Neural progenitor cell (in vitro differentiated cells): ENCODE data around the gene CYP4F3. TPM values are rescaled to one million over a fixed set of nuclear protein-coding genes. Genes with fewer than 3 reads are reported as not detected.

Experiments used
- DNase-seq: peaks from one replicate; pipeline ENCODE4 v3.0.0-alpha.2; 2016; ENCODE audit warnings: low spot score
- H2AFZ ChIP-seq: fragments of 200-600 bp; sonication (generic); replicated peaks from 2 replicates; pipeline ENCODE4 v1.6.1; 2016; ENCODE audit warnings: antibody characterized with exemption
- H3F3A ChIP-seq: fragments of 200-600 bp; sonication (generic); 2 replicates; pipeline ENCODE4 v1.6.1; 2016; ENCODE audit warnings: antibody characterized with exemption, low read depth
- H3K27ac ChIP-seq: fragments of 200-600 bp; sonication (generic); 2 replicates; pipeline ENCODE4 v1.5.1; 2016; ENCODE audit warnings: mild to moderate bottlenecking
- H3K27me3 ChIP-seq: fragments of 200-600 bp; sonication (generic); 2 replicates; pipeline ENCODE4 v1.6.1; 2016; ENCODE audit warnings: mild to moderate bottlenecking, moderate library complexity
- H3K36me3 ChIP-seq: fragments of 200-600 bp; sonication (generic); 2 replicates; pipeline ENCODE4 v1.5.1; 2016
- H3K4me1 ChIP-seq: fragments of 200-600 bp; sonication (generic); 2 replicates; pipeline ENCODE4 v1.6.1; 2016; ENCODE audit warnings: mixed run types
- H3K4me2 ChIP-seq: fragments of 200-600 bp; sonication (generic); 2 replicates; pipeline ENCODE4 v1.6.1; 2016
- H3K4me3 ChIP-seq: fragments of 200-600 bp; sonication (generic); 2 replicates; pipeline ENCODE4 v1.5.1; 2016
- H3K79me2 ChIP-seq: fragments of 200-600 bp; sonication (generic); 2 replicates; pipeline ENCODE4 v1.6.1; 2016; ENCODE audit warnings: low read depth
- H3K9ac ChIP-seq: fragments of 200-600 bp; sonication (generic); 2 replicates; pipeline ENCODE4 v1.6.1; 2016
- H3K9me3 ChIP-seq: fragments of 200-600 bp; sonication (generic); 2 replicates; pipeline ENCODE4 v1.5.1; 2016; ENCODE audit warnings: low read depth
- H4K20me1 ChIP-seq: fragments of 200-600 bp; sonication (generic); 2 replicates; pipeline ENCODE4 v1.6.1; 2016; ENCODE audit warnings: low read depth
- H3K27ac Mint-ChIP-seq: 3 replicates; pipeline ENCODE4 v1.8.0; 2021; ENCODE audit warnings: mixed read lengths
- H3K27me3 Mint-ChIP-seq: 2 replicates; pipeline ENCODE4 v1.8.0; 2022; ENCODE audit warnings: low read depth, mild to moderate bottlenecking, inconsistent platforms, moderate library complexity, mixed read lengths; ENCODE audit not compliant: insufficient read depth
- H3K36me3 Mint-ChIP-seq: 3 replicates; pipeline ENCODE4 v1.8.0; 2021; ENCODE audit warnings: mixed read lengths
- H3K4me1 Mint-ChIP-seq: 3 replicates; pipeline ENCODE4 v1.8.0; 2021; ENCODE audit warnings: mixed read lengths
- H3K4me3 Mint-ChIP-seq: 3 replicates; pipeline ENCODE4 v1.8.0; 2021; ENCODE audit warnings: mild to moderate bottlenecking, moderate library complexity, mixed read lengths
- H3K9me3 Mint-ChIP-seq: 3 replicates; pipeline ENCODE4 v1.8.0; 2020; ENCODE audit warnings: mixed read lengths
- CTCF ChIP-seq: fragments of 200-600 bp; sonication (generic); IDR thresholded peaks from 2 replicates; pipeline ENCODE4 v1.5.1; 2017; ENCODE audit warnings: antibody characterized with exemption, mild to moderate bottlenecking
- EZH2 ChIP-seq: fragments of 200-600 bp; sonication (generic); IDR thresholded peaks from 2 replicates; pipeline ENCODE4 v1.6.1; 2017; ENCODE audit warnings: antibody characterized with exemption, mild to moderate bottlenecking, moderate library complexity
- EZH2phosphoT487 ChIP-seq: fragments of 200-600 bp; sonication (generic); IDR thresholded peaks from 2 replicates; pipeline ENCODE4 v1.6.1; 2017; ENCODE audit warnings: antibody characterized with exemption
- total RNA-seq: library from RNA; depleted of rRNA; stranded (reverse); fragments of >200 nt; gene quantifications from 2 replicates; pipeline ENCODE4 v1.2.3, GENCODE V29; 2015; ENCODE audit warnings: low replicate concordance

Gene CYP4F3
- total RNA-seq, 1 donor from 2014 or later = not detected

DNA sequence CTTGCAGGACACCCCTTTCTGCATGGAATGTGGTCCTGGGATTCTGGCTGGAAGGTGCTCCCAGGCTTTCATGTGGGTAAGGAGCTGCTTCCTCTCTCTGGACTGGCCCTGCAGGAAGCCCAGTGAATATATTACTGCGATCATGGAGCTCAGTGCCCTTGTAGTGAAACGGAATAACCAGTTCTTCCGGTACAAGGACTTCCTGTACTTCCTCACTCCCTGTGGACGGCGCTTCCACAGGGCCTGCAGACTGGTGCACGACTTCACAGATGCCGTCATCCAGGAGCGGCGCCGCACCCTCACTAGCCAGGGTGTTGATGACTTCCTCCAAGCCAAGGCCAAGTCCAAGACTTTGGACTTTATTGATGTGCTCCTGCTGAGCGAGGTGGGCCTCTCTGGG, 17.7 kb upstream of the CYP4F3 start:
- Mint-ChIP-seq H3K4me3 (no peak overlapping the region), H3K4me1 (no peaks in the 10 kb centered on the region), H3K27me3 (peaks cover 5% of the 10 kb centered on the region), H3K9me3 (peaks cover 20% of the 10 kb centered on the region), H3K27ac (no peak overlapping the region), H3K36me3 (no peaks in the 10 kb centered on the region)
- no peak for TF ChIP-seq CTCF
- TF ChIP-seq EZH2phosphoT487 = no peak
- TF ChIP-seq EZH2 = no peak
- peaks cover 7% of the 10 kb centered on the region for H3K9me3 ChIP-seq
- H3K27ac ChIP-seq = no peak overlapping the region
- H3K4me1 ChIP-seq = no peaks in the 10 kb centered on the region
- H3K4me2 ChIP-seq = no peak overlapping the region
- no peak overlapping the region for H2AFZ ChIP-seq
- no peaks in the 10 kb centered on the region for H3K79me2 ChIP-seq
- DNase-seq = no peak
- no peaks in the 10 kb centered on the region for H4K20me1 ChIP-seq
- no peaks in the 10 kb centered on the region for H3K27me3 ChIP-seq
- H3F3A ChIP-seq = no peaks in the 10 kb centered on the region
- H3K4me3 ChIP-seq = no peak overlapping the region
- H3K36me3 ChIP-seq = no peaks in the 10 kb centered on the region
- no peak overlapping the region for H3K9ac ChIP-seq

DNA sequence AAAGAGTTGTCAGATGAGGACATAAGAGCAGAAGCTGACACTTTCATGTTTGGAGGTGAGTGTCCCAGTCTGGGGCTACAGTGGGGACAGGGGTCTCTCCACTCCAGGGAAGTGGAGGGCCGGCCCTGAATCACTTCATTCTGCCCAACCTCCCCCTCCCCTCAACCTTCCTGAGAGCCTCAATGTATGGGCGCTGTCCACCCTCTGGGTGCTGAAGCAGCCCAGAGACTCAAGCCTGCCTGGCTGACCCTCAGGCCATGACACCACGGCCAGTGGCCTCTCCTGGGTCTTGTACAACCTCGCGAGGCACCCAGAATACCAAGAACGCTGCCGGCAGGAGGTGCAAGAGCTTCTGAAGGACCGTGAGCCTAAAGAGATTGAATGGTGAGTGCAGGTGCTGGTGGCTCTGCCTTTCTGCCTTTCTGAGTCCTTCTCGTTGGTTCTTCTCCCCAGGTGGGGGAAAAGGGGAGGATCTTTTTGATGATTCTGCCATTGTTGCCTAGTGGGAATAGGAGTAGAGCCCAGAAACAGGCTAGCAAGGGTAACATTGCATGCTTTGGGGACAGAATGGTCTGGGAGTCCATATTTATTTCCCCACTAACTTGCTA, 16.9 kb upstream of the CYP4F3 start:
- H3K36me3 ChIP-seq = no peaks in the 10 kb centered on the region
- H3K9ac ChIP-seq = no peak overlapping the region
- TF ChIP-seq EZH2phosphoT487 = no peak
- no peak for TF ChIP-seq EZH2
- no peak for TF ChIP-seq CTCF
- H3K27ac ChIP-seq = no peak overlapping the region
- peaks cover 7% of the 10 kb centered on the region for H3K9me3 ChIP-seq
- Mint-ChIP-seq H3K36me3 (no peaks in the 10 kb centered on the region), H3K27me3 (peaks cover 2% of the 10 kb centered on the region), H3K4me1 (no peaks in the 10 kb centered on the region), H3K9me3 (peaks cover 15% of the 10 kb centered on the region), H3K27ac (no peak overlapping the region), H3K4me3 (no peak overlapping the region)
- H3K79me2 ChIP-seq = no peaks in the 10 kb centered on the region
- no peak overlapping the region for H3K4me3 ChIP-seq
- no peaks in the 10 kb centered on the region for H3K27me3 ChIP-seq
- H2AFZ ChIP-seq = no peak overlapping the region
- H4K20me1 ChIP-seq = no peaks in the 10 kb centered on the region
- no peak overlapping the region for H3K4me2 ChIP-seq
- no peak for DNase-seq
- H3K4me1 ChIP-seq = no peaks in the 10 kb centered on the region
- H3F3A ChIP-seq = no peaks in the 10 kb centered on the region

DNA sequence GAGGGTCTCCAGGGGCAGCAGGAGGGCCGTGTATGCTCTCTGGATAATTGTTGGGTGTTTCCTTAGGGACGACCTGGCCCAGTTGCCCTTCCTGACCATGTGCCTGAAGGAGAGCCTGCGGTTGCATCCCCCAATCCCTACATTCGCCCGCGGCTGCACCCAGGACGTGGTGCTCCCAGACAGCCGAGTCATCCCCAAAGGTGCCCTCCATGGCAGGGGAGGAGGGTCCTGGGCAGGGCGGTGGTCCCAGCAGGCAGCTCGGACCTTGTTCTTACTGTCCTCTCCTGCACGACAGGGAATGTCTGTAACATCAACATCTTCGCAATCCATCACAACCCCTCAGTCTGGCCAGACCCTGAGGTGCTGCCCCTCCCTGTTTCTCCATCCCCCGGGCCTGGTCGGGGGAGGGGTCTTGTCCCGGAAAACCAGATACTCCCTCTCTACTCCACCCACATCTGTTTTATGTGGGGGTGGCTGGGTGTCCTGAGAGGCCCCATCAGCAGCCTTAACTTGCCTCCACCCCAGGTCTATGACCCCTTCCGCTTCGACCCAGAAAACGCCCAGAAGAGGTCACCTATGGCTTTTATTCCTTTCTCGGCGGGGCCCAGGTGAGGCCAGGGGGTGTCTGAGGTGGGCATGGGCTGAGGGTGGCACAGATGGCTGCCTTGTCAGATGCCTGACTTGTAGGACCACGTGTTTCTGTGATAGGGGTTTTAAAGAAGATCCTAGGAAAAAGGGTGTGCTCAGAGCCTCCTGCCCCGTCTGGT, 12.3 kb upstream of the CYP4F3 start:
- no peak for DNase-seq
- Histone ChIP-seq H3K9ac (no peak overlapping the region), H3K4me1 (no peaks in the 10 kb centered on the region), H3K9me3 (peaks cover 18% of the 10 kb centered on the region), H3K27me3 (no peaks in the 10 kb centered on the region), H2AFZ (no peak overlapping the region), H3F3A (no peaks in the 10 kb centered on the region), H3K27ac (no peak overlapping the region), H3K36me3 (no peaks in the 10 kb centered on the region), H3K4me3 (no peak overlapping the region), H3K79me2 (no peaks in the 10 kb centered on the region), H4K20me1 (no peaks in the 10 kb centered on the region), H3K4me2 (no peak overlapping the region)
- no peaks in the 10 kb centered on the region for H3K27me3 Mint-ChIP-seq
- peaks cover 2% of the 10 kb centered on the region for H3K9me3 Mint-ChIP-seq
- no peak overlapping the region for H3K27ac Mint-ChIP-seq
- TF ChIP-seq CTCF = no peak
- no peaks in the 10 kb centered on the region for H3K36me3 Mint-ChIP-seq
- no peaks in the 10 kb centered on the region for H3K4me1 Mint-ChIP-seq
- no peak overlapping the region for H3K4me3 Mint-ChIP-seq
